ENCODE measurements around the gene GTPBP3. TPM values are rescaled to one million over a fixed set of nuclear protein-coding genes. Genes with fewer than 3 reads are reported as not detected.

GTPBP3 gene
- total RNA-seq, 1 experiment from 2014 or later, result 21.2 TPM

DNA sequence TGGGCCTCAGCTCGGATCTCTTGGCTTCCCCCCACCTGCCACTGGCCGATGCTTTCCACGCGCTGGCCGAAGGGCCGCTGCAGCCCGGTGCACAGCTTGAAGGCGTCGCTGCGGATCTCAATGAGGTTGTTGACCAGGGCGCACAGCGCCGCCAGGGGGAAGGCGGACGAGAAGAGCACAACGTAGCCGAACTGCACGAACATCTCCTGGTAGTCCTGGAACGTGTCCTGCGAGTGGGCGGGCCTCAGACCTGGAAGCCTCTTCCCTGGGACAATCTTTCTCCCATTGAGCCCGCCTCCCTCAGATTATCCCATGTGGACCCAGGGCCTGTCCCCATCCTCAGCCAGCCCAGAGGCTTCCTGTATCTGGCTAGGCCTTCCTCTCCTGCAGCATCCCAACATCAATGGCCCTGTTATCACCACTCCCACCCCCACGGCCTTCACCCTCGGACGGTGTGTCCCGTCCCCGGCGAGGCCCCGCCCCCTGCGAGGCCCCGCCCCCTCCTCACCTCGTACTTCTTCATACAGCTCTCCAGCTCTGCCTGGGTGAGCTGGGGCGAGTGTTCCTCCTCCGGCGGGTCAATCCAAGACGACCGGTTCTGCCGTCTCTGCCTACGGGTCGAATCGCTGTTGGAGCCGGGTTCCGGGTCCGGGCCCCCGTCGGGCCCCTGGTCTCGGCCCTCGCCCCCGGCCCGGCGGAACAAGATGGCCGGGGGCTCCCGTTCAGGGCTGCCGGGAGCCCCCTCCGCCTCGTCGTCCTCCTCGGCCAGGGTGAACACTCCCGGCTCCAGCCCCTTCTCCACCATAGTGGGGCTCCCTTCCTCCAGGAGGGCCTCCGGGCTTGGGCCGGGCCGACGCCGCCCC lies 9.5 kb upstream of the GTPBP3 start:
- no peak for DNase-seq (ENCODE audit: low read depth)

DNA sequence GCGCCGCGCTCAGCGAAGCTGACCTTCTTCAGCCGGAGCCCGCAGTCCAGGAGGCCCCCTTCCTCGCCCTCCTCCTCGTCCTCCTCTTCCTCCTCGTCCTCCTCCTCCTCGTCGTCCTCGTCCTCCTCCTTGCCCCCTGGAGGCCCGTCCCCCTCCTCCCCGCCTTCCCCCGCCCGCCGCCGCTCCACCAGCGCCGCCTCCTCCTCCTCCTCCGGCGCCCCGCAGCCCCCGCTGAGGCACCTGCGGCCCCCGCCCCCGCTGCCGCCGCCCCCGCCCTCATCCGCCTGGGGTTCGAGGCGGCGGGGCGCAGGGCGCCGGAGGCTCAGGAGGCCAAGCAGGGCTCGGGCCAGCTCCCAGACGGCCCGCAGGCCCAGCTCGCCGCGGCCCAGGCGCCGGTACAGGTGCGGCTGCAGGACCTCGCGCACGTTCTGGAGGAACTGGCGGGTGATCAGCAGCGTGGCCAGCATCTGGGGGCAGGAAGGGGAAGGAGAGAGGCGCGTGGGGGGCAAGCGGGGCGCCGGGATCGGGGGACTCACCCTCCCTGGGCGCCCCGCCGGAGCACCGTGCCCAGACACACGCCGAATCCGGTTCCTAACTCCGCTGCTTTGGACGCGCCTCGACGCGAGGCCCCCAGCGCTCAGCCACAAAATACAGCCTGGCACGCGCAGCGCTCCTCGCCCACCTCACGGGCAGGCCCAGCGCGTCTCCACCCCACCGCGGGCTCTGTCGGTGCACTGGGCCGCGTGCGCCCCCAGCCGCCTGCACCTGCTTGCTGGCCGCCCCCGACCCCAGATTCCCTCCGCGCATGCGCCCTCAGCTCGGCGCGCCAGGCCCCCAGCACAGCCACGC lies 8.6 kb upstream of the GTPBP3 start:
- DNase-seq (ENCODE audit: low read depth), result no peak

DNA sequence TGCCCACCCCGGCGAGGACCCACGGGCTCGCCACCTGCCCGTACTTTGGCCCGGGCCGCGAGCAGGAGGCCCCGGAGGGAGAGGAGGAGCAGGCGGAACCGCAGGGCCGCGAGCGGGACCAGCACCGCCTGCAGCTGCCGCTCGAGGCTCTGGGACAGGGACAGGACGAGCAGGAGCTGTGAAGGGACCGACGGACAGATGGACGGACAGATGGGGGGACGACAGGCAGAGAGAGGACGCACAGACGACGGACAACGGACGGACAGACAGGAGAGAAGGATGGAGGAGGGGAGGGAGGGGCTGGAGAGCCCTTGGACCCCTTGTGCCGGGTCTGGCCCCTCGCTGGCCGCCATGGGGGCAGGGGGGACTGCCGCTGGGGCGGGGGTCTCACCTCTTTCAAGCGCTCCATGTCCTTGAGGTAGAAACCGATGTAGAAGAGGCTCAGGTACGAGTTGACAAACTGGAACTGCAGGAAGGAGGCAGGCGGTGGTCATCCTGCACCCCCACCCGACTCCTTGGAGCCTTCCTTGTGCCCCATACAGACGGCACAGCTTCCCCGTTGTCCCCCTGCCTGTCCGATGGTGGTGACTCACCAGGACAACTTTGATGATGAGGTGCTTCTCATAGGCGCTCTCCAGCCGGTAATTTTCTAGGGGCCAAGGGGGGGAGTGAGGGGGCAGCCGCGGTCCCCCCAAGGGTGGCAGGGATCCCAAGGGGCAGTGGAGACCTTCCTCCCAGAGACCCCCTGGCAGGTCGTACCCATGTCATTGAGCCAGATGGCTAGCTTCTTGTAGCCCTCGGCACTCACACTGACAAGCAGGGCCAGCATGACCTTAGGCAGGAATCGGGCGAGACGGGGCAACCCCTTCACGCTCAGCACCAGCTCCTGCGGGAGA lies 7.7 kb upstream of the GTPBP3 start:
- no peak for DNase-seq (ENCODE audit: low read depth)

- no peak for DNase-seq (ENCODE audit: low read depth)
Measured at GRCh38 chr19:17330262-17331044, 6.9 kb upstream of the GTPBP3 start.

DNA sequence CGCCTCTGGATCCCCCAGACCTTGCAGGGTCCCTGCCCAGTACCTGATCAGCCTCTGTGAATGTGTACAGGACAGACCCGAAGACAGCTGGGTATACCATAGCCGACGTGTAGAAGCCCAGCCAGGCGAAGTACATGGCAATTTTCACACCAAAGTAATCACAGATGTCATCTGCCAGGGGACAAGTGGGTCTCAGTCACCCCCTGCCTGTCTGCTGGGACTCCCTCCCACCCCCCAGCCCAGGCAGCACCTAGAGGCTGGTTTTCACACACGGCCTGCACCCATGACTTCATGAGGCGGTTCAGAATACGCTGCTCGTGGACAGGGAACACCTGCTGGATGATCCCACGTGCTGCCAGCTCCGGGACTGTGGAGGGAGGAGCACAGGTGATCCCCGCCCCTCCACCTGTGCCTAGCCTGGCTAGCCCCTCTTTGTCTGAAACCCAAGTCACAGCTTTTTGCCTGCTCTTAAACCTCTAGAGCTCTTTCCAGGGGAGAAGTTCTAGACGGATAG lies 6.3 kb upstream of the GTPBP3 start:
- no peak for DNase-seq (ENCODE audit: low read depth)

DNA sequence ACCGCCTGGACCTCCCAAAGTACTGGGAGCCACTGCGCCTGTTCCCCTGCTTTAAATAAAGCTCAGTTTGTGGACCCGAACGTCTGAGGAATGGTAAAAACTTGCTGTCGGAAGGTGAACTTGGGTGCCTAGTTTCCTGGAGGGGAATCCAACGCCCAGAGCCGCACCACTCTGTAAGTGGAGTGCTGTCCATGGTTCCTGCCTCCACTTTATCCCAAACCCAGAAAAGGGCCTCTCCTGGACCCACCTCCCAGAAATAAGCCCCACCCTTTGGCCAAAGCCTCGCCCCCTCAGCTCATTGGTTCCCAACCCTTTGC lies 5.0 kb upstream of the GTPBP3 start:
- no peak for DNase-seq (ENCODE audit: low read depth)

- peak; percentile 63 for DNase-seq (ENCODE audit: low read depth)
Measured at GRCh38 chr19:17332677-17333581, 4.4 kb upstream of the GTPBP3 start.

DNA sequence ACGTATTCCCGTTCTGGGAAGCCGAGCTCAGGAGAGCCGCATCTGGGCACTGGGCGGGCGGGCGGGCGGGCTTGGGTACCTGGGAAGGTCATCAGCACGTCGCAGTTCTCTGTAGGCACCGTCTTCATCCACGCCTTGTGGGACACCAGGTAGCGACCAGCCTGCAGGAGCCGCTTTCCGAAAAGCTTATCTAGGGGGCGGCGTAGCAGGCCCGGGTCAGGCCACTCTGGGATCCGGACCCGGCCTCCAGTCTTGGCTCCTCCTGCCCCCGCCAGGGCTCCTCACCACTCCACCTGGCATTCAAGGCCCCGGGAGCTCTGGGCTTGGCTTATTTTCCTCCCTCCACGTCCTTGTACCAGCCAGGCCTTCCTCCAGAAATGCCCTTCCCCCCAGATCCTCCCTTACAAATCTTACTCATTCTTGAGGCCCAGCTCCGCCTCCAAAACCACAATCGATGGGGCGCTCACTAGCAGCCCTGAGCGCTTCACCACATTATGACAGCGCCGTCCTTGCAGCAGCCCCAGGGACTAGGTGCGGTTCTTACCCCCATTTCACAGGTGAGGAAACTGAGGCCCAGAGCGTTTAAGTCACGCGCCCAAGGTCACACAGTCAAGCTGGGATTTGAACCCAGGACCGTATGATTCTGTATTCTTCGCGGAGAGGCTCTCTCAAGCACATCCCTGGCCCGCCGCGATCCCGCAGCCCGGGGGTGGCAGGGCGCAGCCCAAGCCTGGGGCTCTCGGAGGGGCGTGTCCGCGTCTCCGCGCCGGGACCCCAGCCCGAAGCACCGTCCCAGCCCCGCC lies 3.5 kb upstream of the GTPBP3 start:
- peak; percentile 70 for DNase-seq (ENCODE audit: low read depth)

DNA sequence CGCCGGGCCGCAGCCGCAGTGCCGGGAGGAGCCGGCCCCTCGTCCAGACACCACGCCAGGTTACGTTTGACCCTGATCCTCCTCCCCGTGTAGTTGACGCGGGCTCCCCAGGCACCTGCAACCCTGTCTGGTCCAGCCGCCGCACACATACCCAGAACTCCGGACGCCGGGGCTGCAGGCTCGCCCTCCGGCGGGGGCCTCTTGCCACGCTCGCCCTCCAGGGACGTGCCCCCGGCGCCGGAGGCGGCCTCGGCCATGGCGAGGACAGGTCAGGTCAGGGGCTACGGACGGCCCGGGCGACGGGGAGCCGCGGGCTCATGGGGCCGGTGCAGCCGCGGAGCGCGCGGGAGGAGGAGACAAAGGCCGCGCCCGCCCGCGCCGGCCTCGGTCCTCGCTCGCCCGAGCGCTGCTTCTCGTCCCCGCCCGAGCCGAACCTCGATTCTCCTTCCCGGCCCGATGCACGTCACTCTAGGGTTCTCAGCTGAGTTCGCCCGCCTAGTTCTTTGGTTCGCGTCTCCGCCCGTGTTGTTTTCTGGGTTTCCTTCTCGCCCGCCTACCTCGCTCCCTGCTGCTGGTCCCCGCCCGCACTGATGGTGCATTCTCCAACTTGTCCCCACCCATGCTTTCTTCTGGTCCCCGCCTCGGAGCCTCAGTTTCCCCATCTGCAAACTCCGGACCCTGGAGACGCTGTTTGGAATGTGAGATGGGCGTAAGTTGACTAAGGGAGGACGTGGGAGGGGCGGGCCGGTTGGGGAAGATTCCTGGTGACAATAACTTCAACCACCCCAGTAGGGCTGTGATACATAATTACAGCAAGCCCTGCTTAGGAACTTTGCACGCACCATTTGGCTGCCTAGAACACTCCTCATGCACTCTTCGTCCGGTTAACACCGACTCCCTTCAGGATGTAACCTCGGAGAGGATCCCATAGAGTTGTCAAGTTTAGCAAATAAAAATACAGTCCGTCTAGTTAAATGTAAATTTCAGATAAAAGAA lies 2.6 kb upstream of the GTPBP3 start, which contains the start of gene ANO8:
TSS of gene ANO8 (minus strand) at position 442 of the 996 bp plus-strand sequence. CDS start at position 257, 185 bp downstream.
- peak; percentile 98 for DNase-seq (ENCODE audit: low read depth)

DNA sequence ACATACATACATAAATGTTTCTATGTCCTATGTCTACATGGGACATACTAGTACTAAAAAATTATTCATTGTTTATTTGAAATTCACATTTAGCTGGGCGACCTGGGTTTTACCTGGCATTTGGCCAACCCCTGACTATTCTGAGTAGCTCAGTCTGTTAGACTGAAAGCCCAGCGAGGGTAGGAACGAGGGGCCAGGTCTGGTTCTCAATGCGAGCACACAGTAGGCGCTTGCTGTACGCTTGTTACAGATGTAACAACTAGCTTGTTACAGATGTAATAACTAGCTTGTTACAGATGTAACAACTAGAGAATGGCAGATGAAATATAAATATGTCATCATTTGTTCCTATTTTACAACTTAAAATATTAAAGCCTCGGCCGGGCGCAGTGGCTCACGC lies 1.8 kb upstream of the GTPBP3 start:
- DNase-seq (ENCODE audit: low read depth), result no peak

- DNase-seq (ENCODE audit: low read depth), result peak; percentile 8
Measured at GRCh38 chr19:17337675-17338432, 501 bp downstream of the GTPBP3 start.

DNA sequence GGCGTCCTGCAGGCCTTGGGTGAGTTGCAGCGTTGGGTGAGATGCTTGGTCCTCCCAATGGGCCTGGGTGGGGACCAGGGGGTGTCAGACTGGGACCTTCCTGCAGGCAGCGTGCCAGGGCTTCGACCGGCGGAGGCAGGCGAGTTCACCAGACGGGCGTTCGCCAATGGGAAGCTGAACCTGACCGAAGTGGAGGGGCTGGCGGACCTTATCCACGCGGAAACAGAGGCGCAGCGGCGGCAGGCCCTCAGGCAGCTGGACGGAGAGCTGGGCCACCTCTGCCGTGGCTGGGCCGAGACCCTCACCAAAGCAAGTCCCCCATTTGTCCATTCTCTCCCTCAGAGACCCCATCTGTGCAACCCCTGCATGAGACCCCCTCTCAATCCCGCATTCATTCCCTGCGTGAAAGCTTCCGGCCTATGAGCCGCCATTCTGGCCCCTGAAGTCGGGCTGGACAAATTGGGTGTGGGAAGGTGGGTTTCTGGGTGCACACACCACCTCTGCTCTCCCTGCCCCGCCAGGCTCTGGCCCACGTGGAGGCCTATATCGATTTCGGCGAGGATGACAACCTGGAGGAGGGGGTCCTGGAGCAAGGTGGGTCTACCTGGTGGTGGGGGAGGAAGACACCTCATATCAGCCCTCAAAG lies 1.2 kb downstream of the GTPBP3 start:
- no peak for DNase-seq (ENCODE audit: low read depth)

- no peak for DNase-seq (ENCODE audit: low read depth)
Measured at GRCh38 chr19:17339088-17339741, 1.9 kb downstream of the GTPBP3 start.

- no peak for DNase-seq (ENCODE audit: low read depth)
Measured at GRCh38 chr19:17340302-17340870, 3.0 kb downstream of the GTPBP3 start.

- DNase-seq (ENCODE audit: low read depth), result no peak
Measured at GRCh38 chr19:17340871-17341357, 3.6 kb downstream of the GTPBP3 start.
